Measurements from ENCODE around the gene CLIC4. TPM values are rescaled to one million over a fixed set of nuclear protein-coding genes. Genes with fewer than 3 reads are reported as not detected.
"Not testable (repeated sequence)": the region's sequence is repeated elsewhere in the genome, so short reads cannot be mapped to it uniquely, and the experiment has no call there.

The CLIC4 gene
- total RNA-seq, 4 donors from 2014 or later: 17.3 to 63.5 (median 32.6) TPM

- H3K27ac ChIP-seq: no peak overlapping the region
- TF ChIP-seq POLR2A (IDR thresholded peaks at IDR 0.05): no peak
- TF ChIP-seq CTCF (IDR thresholded peaks at IDR 0.05): no peak
- DNase-seq: no peak
- H3K36me3 ChIP-seq: no peaks in the 10 kb centered on the region
- no peaks in the 10 kb centered on the region for H3K4me1 ChIP-seq
- no peak overlapping the region for H3K4me3 ChIP-seq
- H3K9me3 ChIP-seq: no peaks in the 10 kb centered on the region
- no peaks in the 10 kb centered on the region for H3K27me3 ChIP-seq
Measured at GRCh38 chr1:24775348-24775747, 30.1 kb downstream of the CLIC4 start.

GRCh38 chr1:24775916-24776315, 30.7 kb downstream of the CLIC4 start:
- no peak for TF ChIP-seq POLR2A (IDR thresholded peaks at IDR 0.05)
- no peak for TF ChIP-seq CTCF (IDR thresholded peaks at IDR 0.05)
- Histone ChIP-seq H3K9me3 (no peaks in the 10 kb centered on the region), H3K4me1 (no peaks in the 10 kb centered on the region), H3K4me3 (no peak overlapping the region), H3K27me3 (no peaks in the 10 kb centered on the region), H3K36me3 (no peaks in the 10 kb centered on the region), H3K27ac (no peak overlapping the region)
- DNase-seq: no peak

- no peak overlapping the region for H3K4me3 ChIP-seq
- no peak overlapping the region for H3K27ac ChIP-seq
- no peak for TF ChIP-seq CTCF (IDR thresholded peaks at IDR 0.05)
- no peak for TF ChIP-seq POLR2A (IDR thresholded peaks at IDR 0.05)
- no peaks in the 10 kb centered on the region for H3K4me1 ChIP-seq
- no peak for DNase-seq
- no peaks in the 10 kb centered on the region for H3K9me3 ChIP-seq
- no peaks in the 10 kb centered on the region for H3K36me3 ChIP-seq
- no peaks in the 10 kb centered on the region for H3K27me3 ChIP-seq
Measured at GRCh38 chr1:24776821-24777220, 31.6 kb downstream of the CLIC4 start.

GRCh38 chr1:24778141-24778540, 32.9 kb downstream of the CLIC4 start:
- Histone ChIP-seq H3K4me1 (no peaks in the 10 kb centered on the region), H3K27ac (no peak overlapping the region), H3K36me3 (no peaks in the 10 kb centered on the region), H3K27me3 (no peaks in the 10 kb centered on the region), H3K4me3 (no peak overlapping the region), H3K9me3 (no peaks in the 10 kb centered on the region)
- TF ChIP-seq CTCF (IDR thresholded peaks at IDR 0.05): no peak
- no peak for TF ChIP-seq POLR2A (IDR thresholded peaks at IDR 0.05)
- no peak for DNase-seq

- not testable (repeated sequence) for H3K9me3 ChIP-seq, H3K36me3 ChIP-seq, H3K27ac ChIP-seq, H3K27me3 ChIP-seq, DNase-seq, H3K4me3 ChIP-seq, H3K4me1 ChIP-seq
Measured at GRCh38 chr1:24779199-24779598, 34.0 kb downstream of the CLIC4 start.

- Histone ChIP-seq H3K4me1 (no peaks in the 10 kb centered on the region), H3K4me3 (no peak overlapping the region), H3K27me3 (no peaks in the 10 kb centered on the region), H3K9me3 (no peaks in the 10 kb centered on the region), H3K27ac (no peak overlapping the region), H3K36me3 (no peaks in the 10 kb centered on the region)
- TF ChIP-seq POLR2A (IDR thresholded peaks at IDR 0.05) (no peak), CTCF (IDR thresholded peaks at IDR 0.05) (no peak)
- no peak for DNase-seq
Measured at GRCh38 chr1:24779689-24780464, 34.6 kb downstream of the CLIC4 start.

- not testable (repeated sequence) for H3K4me3 ChIP-seq, H3K36me3 ChIP-seq, H3K27me3 ChIP-seq, DNase-seq, H3K27ac ChIP-seq, H3K4me1 ChIP-seq, H3K9me3 ChIP-seq
Measured at GRCh38 chr1:24780626-24781025, 35.4 kb downstream of the CLIC4 start.

All from Peyer's patch (tissue), 4 donors.